ENCODE measurements around the gene BSX. TPM values are rescaled to one million over a fixed set of nuclear protein-coding genes. Genes with fewer than 3 reads are reported as not detected.

Gene BSX
- total RNA-seq, 2 donors from 2014 or later, result not detected

DNA sequence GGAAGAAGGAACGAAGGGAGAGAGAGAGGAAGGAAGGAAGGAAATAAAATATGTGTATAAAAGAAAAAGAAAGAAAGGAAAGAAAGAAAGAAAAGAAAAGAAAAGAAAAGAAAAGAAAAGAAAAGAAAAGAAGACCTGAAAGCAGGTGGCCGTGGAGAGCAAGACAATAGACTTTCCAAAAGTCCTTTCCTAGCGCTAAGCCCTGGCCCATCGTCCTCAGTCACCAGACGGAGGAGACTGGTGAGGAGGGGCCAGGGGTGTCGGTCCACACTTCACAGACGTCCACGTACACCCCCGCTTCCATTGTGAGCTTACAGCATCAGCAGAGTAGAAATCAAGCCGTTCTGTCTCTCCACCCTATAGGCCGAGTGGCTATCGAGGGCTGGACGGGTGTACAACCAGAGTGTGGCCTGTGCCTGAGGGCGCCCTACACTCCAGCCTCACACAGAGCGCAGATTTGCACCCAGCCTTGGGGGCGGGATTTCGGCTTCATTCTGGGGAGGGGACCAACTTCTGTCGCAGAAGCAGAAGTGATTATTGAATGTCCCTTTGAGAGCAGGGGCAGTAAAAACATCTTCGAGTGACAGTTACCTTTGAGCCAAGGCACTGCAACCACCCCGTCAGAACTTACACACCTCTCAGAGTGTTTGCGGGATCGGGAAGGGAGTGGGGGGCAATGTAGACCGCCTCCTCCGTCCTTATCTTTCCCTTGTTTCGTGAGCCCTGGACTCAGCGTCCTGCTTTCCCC, 2.0 kb upstream of the BSX start:
- Histone ChIP-seq H3K4me3 (peak overlapping the region; percentile 38 to 60), H3K9me3 (no peaks in the 10 kb centered on the region), H3K4me1 (peaks cover 0 to 14% of the 10 kb centered on the region in 2 donors)

DNA sequence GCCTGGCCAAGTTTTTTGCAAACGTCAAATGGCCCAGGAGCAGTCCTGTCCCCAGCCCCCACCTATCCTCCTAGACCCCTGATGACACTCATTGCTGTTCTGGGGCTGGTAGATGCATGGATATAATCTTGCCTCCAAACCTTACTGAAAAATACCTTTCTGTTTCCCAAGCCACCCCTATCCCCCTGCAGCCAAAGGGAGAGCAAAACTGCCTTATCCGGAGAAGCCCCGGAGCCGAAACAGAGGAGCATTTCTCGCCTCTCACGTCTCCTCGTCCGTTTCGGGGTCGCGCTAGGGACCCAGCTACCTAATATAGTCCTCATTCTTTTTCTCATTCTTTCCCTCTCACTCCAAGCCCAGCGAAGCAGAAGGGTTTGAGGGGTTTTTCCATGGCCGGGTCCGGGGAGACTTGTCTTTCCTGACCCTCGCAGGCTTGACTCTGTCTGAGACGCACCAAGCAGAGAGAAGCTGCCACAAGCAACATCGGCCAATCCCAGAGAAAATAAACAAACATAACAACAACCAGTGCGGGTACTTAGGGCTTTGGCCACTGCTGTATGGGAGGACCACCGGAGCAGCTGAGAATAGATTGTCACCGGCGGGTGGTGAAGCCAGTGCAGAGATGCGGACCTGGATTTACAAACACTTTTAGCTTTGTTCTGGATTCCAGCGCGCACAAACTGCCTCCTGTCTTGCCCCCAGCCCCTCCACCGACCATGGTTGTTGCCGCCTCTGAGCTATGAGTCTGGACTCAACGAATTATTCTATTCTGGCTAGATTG, 1.6 kb downstream of the BSX start:
- Histone ChIP-seq H3K4me3 (no peak overlapping the region), H3K9me3 (no peaks in the 10 kb centered on the region), H3K36me3 (no peaks in the 10 kb centered on the region), H3K27ac (no peak overlapping the region), H3K27me3 (peaks cover 49 to 52% of the 10 kb centered on the region in 2 donors), H3K4me1 (peaks cover 0 to 31% of the 10 kb centered on the region in 2 donors)
- TF ChIP-seq, protein P1, sequence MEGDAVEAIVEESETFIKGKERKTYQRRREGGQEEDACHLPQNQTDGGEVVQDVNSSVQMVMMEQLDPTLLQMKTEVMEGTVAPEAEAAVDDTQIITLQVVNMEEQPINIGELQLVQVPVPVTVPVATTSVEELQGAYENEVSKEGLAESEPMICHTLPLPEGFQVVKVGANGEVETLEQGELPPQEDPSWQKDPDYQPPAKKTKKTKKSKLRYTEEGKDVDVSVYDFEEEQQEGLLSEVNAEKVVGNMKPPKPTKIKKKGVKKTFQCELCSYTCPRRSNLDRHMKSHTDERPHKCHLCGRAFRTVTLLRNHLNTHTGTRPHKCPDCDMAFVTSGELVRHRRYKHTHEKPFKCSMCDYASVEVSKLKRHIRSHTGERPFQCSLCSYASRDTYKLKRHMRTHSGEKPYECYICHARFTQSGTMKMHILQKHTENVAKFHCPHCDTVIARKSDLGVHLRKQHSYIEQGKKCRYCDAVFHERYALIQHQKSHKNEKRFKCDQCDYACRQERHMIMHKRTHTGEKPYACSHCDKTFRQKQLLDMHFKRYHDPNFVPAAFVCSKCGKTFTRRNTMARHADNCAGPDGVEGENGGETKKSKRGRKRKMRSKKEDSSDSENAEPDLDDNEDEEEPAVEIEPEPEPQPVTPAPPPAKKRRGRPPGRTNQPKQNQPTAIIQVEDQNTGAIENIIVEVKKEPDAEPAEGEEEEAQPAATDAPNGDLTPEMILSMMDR (IDR thresholded peaks at IDR 0.05), result no peak
- DNase-seq (ENCODE audit: low spot score), result no peak

More for the DNA sequence above, 2.0 kb upstream of the BSX start:
- peaks cover 30 to 38% of the 10 kb centered on the region in 2 donors for H3K27me3 ChIP-seq
- no peaks in the 10 kb centered on the region for H3K36me3 ChIP-seq
- H3K27ac ChIP-seq, result no peak overlapping the region
- TF ChIP-seq, protein P1 (IDR thresholded peaks at IDR 0.05), result no peak
- no peak for DNase-seq (ENCODE audit: low spot score)

DNA sequence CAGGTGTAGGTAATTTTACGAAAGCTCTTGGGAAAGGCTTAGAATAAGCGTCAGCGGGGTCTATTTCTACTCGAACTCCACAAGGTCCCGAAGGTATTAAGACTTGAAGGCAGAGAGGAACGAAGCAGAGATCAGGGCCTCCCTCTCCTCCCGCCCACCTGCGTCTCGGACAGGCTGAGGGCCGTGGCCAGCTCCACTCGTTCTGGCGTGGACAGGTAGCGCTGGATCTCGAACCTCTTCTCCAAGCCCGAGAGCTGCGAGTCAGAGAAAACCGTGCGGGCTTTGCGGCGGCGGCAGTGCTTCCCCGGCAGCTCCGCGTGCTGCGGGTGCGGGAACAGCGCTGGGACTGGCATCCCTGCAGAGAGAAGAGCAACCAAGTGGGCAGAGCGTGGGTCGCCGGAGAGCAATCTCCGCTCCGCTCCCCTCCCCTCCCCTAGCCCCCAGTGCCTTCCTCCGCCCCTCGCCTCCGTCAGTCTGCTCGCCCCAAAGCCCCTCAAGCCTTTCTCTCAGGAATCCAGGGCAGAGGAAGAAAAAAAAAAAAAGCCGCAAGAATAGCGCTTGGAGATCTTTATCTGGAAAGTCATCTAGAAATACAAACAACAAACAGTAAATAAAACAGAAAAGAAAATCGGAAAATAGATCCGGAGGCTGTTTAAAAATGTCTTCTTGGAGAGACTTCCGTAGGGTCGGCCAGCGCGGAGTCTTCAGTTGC, 2.4 kb downstream of the BSX start:
- DNase-seq (ENCODE audit: low spot score), result no peak
- no peaks in the 10 kb centered on the region for H3K36me3 ChIP-seq
- no peak overlapping the region for H3K27ac ChIP-seq
- H3K27me3 ChIP-seq, result peaks cover 44 to 46% of the 10 kb centered on the region in 2 donors
- peaks cover 0 to 24% of the 10 kb centered on the region in 2 donors for H3K4me1 ChIP-seq
- H3K4me3 ChIP-seq, result no peak overlapping the region
- TF ChIP-seq, protein P1 (IDR thresholded peaks at IDR 0.05), result no peak
- H3K9me3 ChIP-seq, result no peaks in the 10 kb centered on the region

DNA sequence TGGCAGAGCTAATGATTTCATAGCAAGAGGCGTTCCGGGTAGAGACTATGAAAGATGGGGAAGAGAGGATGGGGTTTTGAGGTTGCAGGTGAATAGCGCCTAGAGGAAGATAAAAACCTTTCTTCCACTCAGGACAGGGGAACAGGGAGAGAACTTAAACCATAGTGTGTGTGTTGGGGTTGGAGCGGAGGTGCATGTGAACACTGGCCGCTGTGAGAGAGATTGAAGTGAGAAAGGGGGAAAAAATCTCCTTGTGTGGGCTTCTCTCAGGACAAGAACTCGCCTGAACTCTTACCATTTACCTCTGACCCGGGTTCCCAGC, 3.4 kb downstream of the BSX start:
- H3K4me3 ChIP-seq, result no peak overlapping the region
- no peak overlapping the region for H3K27ac ChIP-seq
- no peak for DNase-seq (ENCODE audit: low spot score)
- H3K36me3 ChIP-seq, result no peaks in the 10 kb centered on the region
- peaks cover 34 to 46% of the 10 kb centered on the region in 2 donors for H3K27me3 ChIP-seq
- no peaks in the 10 kb centered on the region for H3K9me3 ChIP-seq
- TF ChIP-seq, protein P1 (IDR thresholded peaks at IDR 0.05), result no peak
- peaks cover 0 to 17% of the 10 kb centered on the region in 2 donors for H3K4me1 ChIP-seq

DNA sequence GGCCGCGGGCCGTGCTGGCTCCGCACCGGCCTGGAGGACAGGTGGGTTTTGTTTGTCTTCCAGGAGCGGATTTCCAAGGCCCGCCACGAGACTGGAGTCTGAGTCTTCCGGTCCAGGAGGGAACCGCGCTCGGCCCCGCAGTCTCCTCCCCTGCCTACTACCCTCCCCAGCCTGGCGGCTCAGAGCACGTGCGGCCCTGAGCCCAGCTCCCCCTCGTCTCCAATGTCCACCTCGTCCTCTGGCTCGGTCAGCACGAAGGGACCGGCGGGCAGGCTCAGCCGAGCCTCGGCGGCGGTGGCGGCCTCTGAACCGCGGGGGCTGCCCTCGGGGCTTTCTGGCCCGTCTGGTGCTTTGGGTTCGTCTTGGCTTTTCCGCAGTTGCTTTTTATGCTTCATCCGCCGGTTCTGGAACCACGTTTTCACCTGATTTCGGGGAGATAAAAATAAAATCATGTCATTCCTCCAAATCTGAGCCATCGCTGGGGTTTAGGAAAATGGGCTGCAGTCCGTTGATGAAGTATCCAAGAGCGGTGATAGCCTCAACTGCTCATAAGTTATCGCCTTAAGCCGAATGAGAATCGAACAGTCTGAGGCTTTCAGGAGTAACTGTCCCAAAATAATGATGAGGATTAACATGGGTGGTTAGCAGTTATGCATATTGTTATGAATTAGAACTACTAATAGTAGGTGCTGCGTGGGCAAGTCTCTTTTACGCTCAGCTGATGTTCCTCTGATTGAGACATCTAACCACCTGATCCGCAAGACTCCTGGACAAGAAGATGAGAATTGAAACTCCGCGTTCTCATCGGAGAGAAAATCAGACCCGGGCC, 4.0 kb downstream of the BSX start:
- Histone ChIP-seq H3K9me3 (no peaks in the 10 kb centered on the region), H3K27ac (no peak overlapping the region), H3K36me3 (no peaks in the 10 kb centered on the region), H3K27me3 (peaks cover 32 to 46% of the 10 kb centered on the region in 2 donors), H3K4me1 (peaks cover 0 to 17% of the 10 kb centered on the region in 2 donors), H3K4me3 (peak overlapping the region in 1 of 2 donors; percentile 26)
- TF ChIP-seq, protein P1 (IDR thresholded peaks at IDR 0.05), result no peak
- DNase-seq (ENCODE audit: low spot score), result no peak

All from right atrium auricular region (tissue), 2 donors.